Measurements from ENCODE around the gene DTNBP1.
"Not testable (repeated sequence)": the region's sequence is repeated elsewhere in the genome, so short reads cannot be mapped to it uniquely, and the experiment has no call there.

The DTNBP1 gene

GRCh38 chr6:15662326-15663129 is at the start of gene DTNBP1:
Gene DTNBP1, minus strand, starts transcription at chr6:15663028. Its CDS starts 159 bp downstream, at chr6:15662869.
- peak; percentile 83 to 85 for DNase-seq

GRCh38 chr6:15709651-15710269 is 46.9 kb upstream of the DTNBP1 start:
- no peak for DNase-seq

GRCh38 chr6:15708231-15708630 is 45.4 kb upstream of the DTNBP1 start:
- DNase-seq, result no peak

- no peak for DNase-seq
Observed at GRCh38 chr6:15705981-15706380, 43.2 kb upstream of the DTNBP1 start.

GRCh38 chr6:15698471-15698870 is 35.6 kb upstream of the DTNBP1 start:
- DNase-seq, result no peak

- DNase-seq, result no peak
Observed at GRCh38 chr6:15697895-15698294, 35.1 kb upstream of the DTNBP1 start.

- DNase-seq, result peak; percentile 71 to 72
Observed at GRCh38 chr6:15691250-15691869, 28.5 kb upstream of the DTNBP1 start.

- no peak for DNase-seq
Observed at GRCh38 chr6:15690510-15690909, 27.7 kb upstream of the DTNBP1 start.

GRCh38 chr6:15689586-15690482 is 27.0 kb upstream of the DTNBP1 start:
- DNase-seq, result no peak

- no peak for DNase-seq
Observed at GRCh38 chr6:15685619-15686018, 22.8 kb upstream of the DTNBP1 start.

GRCh38 chr6:15682965-15683822 is 20.4 kb upstream of the DTNBP1 start:
- no peak for DNase-seq

- no peak for DNase-seq
Observed at GRCh38 chr6:15681946-15682345, 19.1 kb upstream of the DTNBP1 start.

GRCh38 chr6:15678514-15678913 is 15.7 kb upstream of the DTNBP1 start:
- DNase-seq, result no peak

GRCh38 chr6:15677822-15678221 is 15.0 kb upstream of the DTNBP1 start:
- DNase-seq, result no peak

GRCh38 chr6:15675536-15676220 is 12.8 kb upstream of the DTNBP1 start:
- DNase-seq, result no peak

- DNase-seq, result no peak
Observed at GRCh38 chr6:15674690-15675386, 12.0 kb upstream of the DTNBP1 start.

- DNase-seq, result no peak
Observed at GRCh38 chr6:15673666-15674065, 10.8 kb upstream of the DTNBP1 start.

- no peak for DNase-seq
Observed at GRCh38 chr6:15672818-15673217, 10.0 kb upstream of the DTNBP1 start.

GRCh38 chr6:15672291-15672690 is 9.5 kb upstream of the DTNBP1 start:
- no peak for DNase-seq

GRCh38 chr6:15668918-15669317 is 6.1 kb upstream of the DTNBP1 start:
- DNase-seq, result no peak

- not testable (repeated sequence) for DNase-seq
Observed at GRCh38 chr6:15666896-15667295, 4.1 kb upstream of the DTNBP1 start.
